GM23248 (cell line): ENCODE measurements around the gene SND1.

Experiments used
- EZH2 ChIP-seq: fragments of 200-600 bp; sonication (generic); IDR thresholded peaks from 2 replicates; pipeline ENCODE4 v1.6.1; 2018; ENCODE audit warnings: antibody characterized with exemption, mild to moderate bottlenecking; ENCODE audit not compliant: insufficient read depth, poor library complexity, severe bottlenecking
- EZH2phosphoT487 ChIP-seq: fragments of 200-600 bp; sonication (generic); IDR thresholded peaks from 2 replicates; pipeline ENCODE4 v1.6.1; 2018; ENCODE audit warnings: antibody characterized with exemption, moderate library complexity, mild to moderate bottlenecking, low read depth; ENCODE audit not compliant: insufficient read depth

- TF ChIP-seq EZH2 (no peak), EZH2phosphoT487 (no peak)
These were observed 393.2 kb downstream of the SND1 start for GRCh38 chr7:128045158-128045557.
